ENCODE data around the gene KIF21A. TPM values are rescaled to one million over a fixed set of nuclear protein-coding genes. Genes with fewer than 3 reads are reported as not detected.

KIF21A gene
- total and polyA plus RNA-seq, 2 donors (not counting 3 experiments of a cell fraction or from before 2014, with no cell fraction given), result 1.8 to 10.1 TPM

- no peak for FAIRE-seq
- Histone ChIP-seq H3K9ac (replicated peaks; ENCODE audit: extremely low read depth, insufficient read depth, low read length) (peak overlapping the region; percentile 28), H3K9me1 (replicated peaks; ENCODE audit: control insufficient read depth, extremely low read depth, insufficient read depth, low read length) (no peaks in the 10 kb centered on the region), H3K27me3 (ENCODE audit: control insufficient read depth in 2 of 2, insufficient read depth in 2 of 2, low read length in 2 of 2) (peaks cover 2% of the 10 kb centered on the region in 2 experiments), H3K4me1 (ENCODE audit: control insufficient read depth, extremely low read depth, insufficient read depth, low read length) (peaks cover 12% of the 10 kb centered on the region), H2AFZ (ENCODE audit: low read depth, low read length) (peak overlapping the region; percentile 100), H3K9me3 (replicated peaks; ENCODE audit: control insufficient read depth, insufficient read depth, low read length) (no peaks in the 10 kb centered on the region), H4K20me1 (replicated peaks; ENCODE audit: control insufficient read depth, extremely low read depth, insufficient read depth, low read length) (no peaks in the 10 kb centered on the region), H3K4me2 (ENCODE audit: insufficient read depth, low read length) (peak overlapping the region; percentile 84), H3K79me2 (ENCODE audit: control insufficient read depth, insufficient read depth, low read length) (peaks cover 9% of the 10 kb centered on the region), H3K36me3 (ENCODE audit: control insufficient read depth in 2 of 2, extremely low read depth in 1 of 2, insufficient read depth in 2 of 2, low read length in 2 of 2) (no peaks in the 10 kb centered on the region), H3K4me3 (replicated peaks in 1 of 3; ENCODE audit: insufficient read depth in 1 of 3, low read depth in 1 of 3, low read length in 3 of 3) (peak overlapping the region; percentile 44 to 87 (median 84)), H3K27ac (ENCODE audit: insufficient read depth, low read depth, low read length) (peak overlapping the region; percentile 50)
- ChIA-PET POLR2A (no interaction called here), CTCF (interaction anchor here (0.9 to 1.4 kb wide), 6 partner anchors 11 to 175 kb away, joined by 3 to 4 read pairs (median 4); partner anchors contain the start of gene ABCD2)
- dilution Hi-C loops (cut with MboI; ENCODE audit: extremely low pct_ligation_motif_present, low sequenced_read_pairs) (no loop called here), intact Hi-C loops (cut with micrococcal nuclease) (loop anchor here (1.0 to 5.0 kb wide), 5 partner anchors 67 to 661 kb away; partner anchors contain the start of genes ABCD2 and CPNE8)
- BruUV-seq (replicated peaks), result no TSS peak
- no peak for DNase-seq (ENCODE audit: low read depth, low spot score)
- TF ChIP-seq JUN (IDR thresholded peaks at IDR 0.05; ENCODE audit: borderline replicate concordance, insufficient read depth, insufficient read length, low read depth), result no peak
- TF ChIP-seq POLR2A (IDR thresholded peaks at IDR 0.05; ENCODE audit: low read depth, low read length), result no peak
- TF ChIP-seq CTCF (IDR thresholded peaks at IDR 0.05; ENCODE audit: extremely low read depth in 1 of 2, insufficient read depth in 1 of 2, low read depth in 1 of 2, low read length in 2 of 2), result no peak
- no peak for TF ChIP-seq GATA2 (IDR thresholded peaks at IDR 0.05; ENCODE audit: insufficient read depth, insufficient read length, low read depth, low read length)
- no peak for TF ChIP-seq FOS (IDR thresholded peaks at IDR 0.05; ENCODE audit: borderline replicate concordance, insufficient read depth, low read length)
- TF ChIP-seq MAX (IDR thresholded peaks at IDR 0.05; ENCODE audit: insufficient read depth, insufficient read length), result no peak
- TF ChIP-seq EZH2 (IDR thresholded peaks at IDR 0.05; ENCODE audit: borderline replicate concordance, low read depth, low read length, severe bottlenecking), result no peak
- TF ChIP-seq MYC (IDR thresholded peaks at IDR 0.05; ENCODE audit: low read depth, low read length), result no peak
- no peak for TF ChIP-seq POLR2AphosphoS5 (IDR thresholded peaks at IDR 0.05; ENCODE audit: insufficient read depth, low read depth, low read length)
Observed at GRCh38 chr12:39443929-39444209, 949 bp upstream of the KIF21A start.

Data from endothelial cell of umbilical vein (primary cell).